SH-SY5Y (cell line): ENCODE data around the gene RRBP1.

ENCODE experiments used
- GATA2 ChIP-seq: IDR thresholded peaks from 2 replicates; pipeline ENCODE4 v1.6.1; 2011; ENCODE audit warnings: mild to moderate bottlenecking, low read depth, low read length
- GATA3 ChIP-seq: IDR thresholded peaks from 2 replicates; pipeline ENCODE4 v1.6.1; 2011; ENCODE audit warnings: low read depth, mild to moderate bottlenecking, low read length, moderate library complexity

RRBP1 gene

GRCh38 chr20:17682103-17682888 is at the start of gene RRBP1:
TSS of gene RRBP1 (minus strand) at chr20:17682242. CDS start at chr20:17660507, 21,735 bp downstream.
- peak; percentile 83 for TF ChIP-seq GATA2
- no peak for TF ChIP-seq GATA3

- TF ChIP-seq GATA3, result no peak
- no peak for TF ChIP-seq GATA2
Observed at GRCh38 chr20:17731233-17731632, 49.2 kb upstream of the RRBP1 start.

- no peak for TF ChIP-seq GATA3
- TF ChIP-seq GATA2, result no peak
Observed at GRCh38 chr20:17730071-17730470, 48.0 kb upstream of the RRBP1 start.

- TF ChIP-seq GATA2 (no peak), GATA3 (no peak)
Observed at GRCh38 chr20:17728074-17728473, 46.0 kb upstream of the RRBP1 start.

- no peak for TF ChIP-seq GATA2
- no peak for TF ChIP-seq GATA3
Observed at GRCh38 chr20:17727351-17727750, 45.3 kb upstream of the RRBP1 start.

- TF ChIP-seq GATA2 (no peak), GATA3 (no peak)
Observed at GRCh38 chr20:17726902-17727301, 44.9 kb upstream of the RRBP1 start.

GRCh38 chr20:17725094-17725835 is 43.2 kb upstream of the RRBP1 start:
- no peak for TF ChIP-seq GATA2

- TF ChIP-seq GATA3, result no peak
- TF ChIP-seq GATA2, result no peak
Observed at GRCh38 chr20:17723301-17723691, 41.3 kb upstream of the RRBP1 start.

GRCh38 chr20:17722493-17723300 is 40.7 kb upstream of the RRBP1 start:
- TF ChIP-seq GATA2 (no peak), GATA3 (no peak)

- TF ChIP-seq GATA2 (no peak), GATA3 (no peak)
Observed at GRCh38 chr20:17721802-17722486, 39.9 kb upstream of the RRBP1 start.

GRCh38 chr20:17720755-17721154 is 38.7 kb upstream of the RRBP1 start:
- TF ChIP-seq GATA2 (no peak), GATA3 (no peak)

- TF ChIP-seq GATA2 (no peak), GATA3 (no peak)
Observed at GRCh38 chr20:17716331-17716730, 34.3 kb upstream of the RRBP1 start.

GRCh38 chr20:17715075-17715474 is 33.0 kb upstream of the RRBP1 start:
- TF ChIP-seq GATA2 (no peak), GATA3 (no peak)

GRCh38 chr20:17714597-17714996 is 32.6 kb upstream of the RRBP1 start:
- TF ChIP-seq GATA2 (no peak), GATA3 (no peak)
